Prostate gland (tissue), 2 donors: ENCODE results near the gene HAUS8.

Experiments
- POLR2A ChIP-seq: fragments of 450-650 bp; IDR thresholded peaks from one replicate; pipeline ENCODE4 v1.6.1; 2016; ENCODE audit warnings: antibody characterized with exemption, mild to moderate bottlenecking
- TF ChIP-seq, protein P1 (sequence below), 4 experiments: fragments of 200-600 bp in 2 of 4; fragments of 450-650 bp in 2 of 4; sonication (generic) in 2 of 4; IDR thresholded peaks; 1 replicate in 3 of 4; 2 replicates in 1 of 4; pipeline ENCODE4 v1.5.1; 2016 to 2019; ENCODE audit warnings: antibody characterized with exemption in 4 of 4, mild to moderate bottlenecking in 2 of 4, moderate library complexity in 2 of 4

DNA sequence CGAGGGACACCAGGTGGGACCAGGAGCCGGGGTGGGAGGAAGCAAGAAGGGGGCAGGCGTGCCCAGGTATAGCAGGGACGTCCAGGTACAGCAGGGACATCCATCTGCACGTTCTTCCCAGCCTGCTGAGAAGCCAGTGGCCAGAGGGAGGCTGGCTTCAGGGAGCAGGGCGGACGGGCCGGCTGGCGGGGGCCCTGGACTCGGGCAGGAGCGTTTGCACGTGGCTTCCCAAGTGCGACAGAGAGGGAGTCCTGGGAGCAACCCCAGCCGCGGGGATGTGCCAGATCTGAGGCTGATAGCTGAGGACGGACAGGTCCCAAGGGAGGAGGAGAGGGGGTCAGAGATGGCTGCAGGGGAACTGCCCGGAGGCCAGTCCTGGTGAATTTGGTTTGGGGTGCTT lies 37.0 kb upstream of the HAUS8 start:
- TF ChIP-seq POLR2A = no peak
- TF ChIP-seq, protein P1, sequence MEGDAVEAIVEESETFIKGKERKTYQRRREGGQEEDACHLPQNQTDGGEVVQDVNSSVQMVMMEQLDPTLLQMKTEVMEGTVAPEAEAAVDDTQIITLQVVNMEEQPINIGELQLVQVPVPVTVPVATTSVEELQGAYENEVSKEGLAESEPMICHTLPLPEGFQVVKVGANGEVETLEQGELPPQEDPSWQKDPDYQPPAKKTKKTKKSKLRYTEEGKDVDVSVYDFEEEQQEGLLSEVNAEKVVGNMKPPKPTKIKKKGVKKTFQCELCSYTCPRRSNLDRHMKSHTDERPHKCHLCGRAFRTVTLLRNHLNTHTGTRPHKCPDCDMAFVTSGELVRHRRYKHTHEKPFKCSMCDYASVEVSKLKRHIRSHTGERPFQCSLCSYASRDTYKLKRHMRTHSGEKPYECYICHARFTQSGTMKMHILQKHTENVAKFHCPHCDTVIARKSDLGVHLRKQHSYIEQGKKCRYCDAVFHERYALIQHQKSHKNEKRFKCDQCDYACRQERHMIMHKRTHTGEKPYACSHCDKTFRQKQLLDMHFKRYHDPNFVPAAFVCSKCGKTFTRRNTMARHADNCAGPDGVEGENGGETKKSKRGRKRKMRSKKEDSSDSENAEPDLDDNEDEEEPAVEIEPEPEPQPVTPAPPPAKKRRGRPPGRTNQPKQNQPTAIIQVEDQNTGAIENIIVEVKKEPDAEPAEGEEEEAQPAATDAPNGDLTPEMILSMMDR (IDR thresholded peaks at IDR 0.05) = no peak
